T47D (cell line): ENCODE measurements around the gene SEC14L1.
"Not testable (repeated sequence)": the region's sequence is repeated elsewhere in the genome, so short reads cannot be mapped to it uniquely, and the experiment has no call there.

Source experiments
- DNase-seq, 2 experiments: peaks; one replicate each; pipeline versions ENCODE4 v3.0.0 to v3.0.0-alpha.2; 2011 to 2012; ENCODE audit warnings: low read depth in 1 of 2, low spot score in 1 of 2
- JUND ChIP-seq: IDR thresholded peaks from 2 replicates; pipeline ENCODE4 v1.6.1; 2012; ENCODE audit warnings: low read depth
- in situ Hi-C: cut with HindIII; loops from 2 replicates; pipeline ENCODE4 v1.10.0; 2016; ENCODE audit warnings: low sequenced_read_pairs, low pct_unique_long_range_greater_than_20kb

SEC14L1 gene

DNA sequence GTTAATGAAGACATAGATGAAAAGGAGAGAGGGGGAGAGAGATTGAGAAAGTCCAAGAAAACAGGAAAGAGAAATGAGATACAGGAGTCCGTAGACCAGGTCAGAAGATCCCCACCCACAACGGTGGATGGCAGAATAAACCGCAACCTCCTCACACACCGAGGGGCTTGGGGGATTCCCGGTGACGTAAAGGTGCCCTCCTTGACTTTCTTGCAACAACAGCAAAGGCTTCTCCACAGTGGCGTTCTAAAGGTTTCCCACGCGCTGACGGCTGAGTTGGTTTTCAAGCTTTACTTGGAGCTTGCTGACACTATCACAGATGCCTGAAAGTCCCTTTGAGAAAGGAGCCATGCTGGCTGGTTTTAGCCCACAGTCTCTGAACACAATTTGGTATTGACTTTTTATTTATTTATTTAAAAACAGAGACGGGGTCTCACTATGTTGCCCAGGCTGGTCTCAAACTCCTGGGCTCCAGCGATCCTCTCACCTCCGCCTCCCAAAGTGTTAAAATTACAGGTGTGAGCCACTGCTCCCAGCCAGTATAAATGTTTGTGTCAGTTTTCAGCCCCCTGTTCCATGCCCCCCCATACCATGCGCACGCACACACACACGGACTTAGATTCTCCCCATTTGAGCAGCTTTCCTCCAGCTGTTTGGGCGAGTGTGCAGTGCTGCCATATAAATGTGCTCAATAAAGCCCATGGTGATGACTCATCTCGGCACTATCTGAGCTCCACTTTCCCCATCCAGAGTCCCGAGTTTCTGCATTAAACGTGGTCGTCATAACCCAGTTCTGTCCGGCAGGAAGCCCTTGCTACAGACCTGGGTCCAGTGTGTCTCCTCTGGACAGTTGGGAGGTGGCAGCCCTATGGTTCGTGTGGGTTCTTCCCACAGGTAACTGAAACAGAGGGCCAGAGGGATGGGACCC lies 33.0 kb upstream of the SEC14L1 start:
- TF ChIP-seq JUND: no peak
- in situ Hi-C loops: no loop called here
- DNase-seq: no peak

DNA sequence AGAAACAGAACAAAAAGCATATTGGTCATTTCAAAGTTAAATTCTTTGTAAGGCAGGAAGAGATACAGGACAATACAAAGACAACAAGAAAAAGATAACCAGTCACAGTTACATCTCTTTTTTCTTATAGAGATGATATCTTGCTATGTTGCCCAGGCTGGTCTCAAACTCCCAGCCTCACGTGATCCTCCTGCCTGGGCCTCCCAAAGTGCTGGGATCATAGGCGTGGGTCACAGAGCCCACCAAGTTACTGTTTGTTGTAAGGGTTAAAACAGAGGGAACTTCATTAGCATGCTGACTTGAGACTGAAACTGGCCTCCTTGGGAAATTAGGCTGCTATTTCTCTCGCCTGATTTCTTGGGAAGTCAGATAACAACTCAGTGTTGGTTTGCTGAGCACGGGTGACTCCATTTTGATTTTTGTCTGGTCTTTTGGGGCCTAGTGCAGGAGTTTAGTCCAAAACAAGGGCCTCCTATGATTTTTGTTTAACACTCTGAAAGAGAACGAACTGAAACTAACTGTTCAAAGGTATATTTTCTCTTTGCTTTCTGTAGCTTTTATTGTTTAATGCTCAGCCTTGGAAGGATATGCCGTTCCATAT lies 31.5 kb upstream of the SEC14L1 start:
- no peak for DNase-seq
- in situ Hi-C loops: no loop called here
- no peak for TF ChIP-seq JUND

DNA sequence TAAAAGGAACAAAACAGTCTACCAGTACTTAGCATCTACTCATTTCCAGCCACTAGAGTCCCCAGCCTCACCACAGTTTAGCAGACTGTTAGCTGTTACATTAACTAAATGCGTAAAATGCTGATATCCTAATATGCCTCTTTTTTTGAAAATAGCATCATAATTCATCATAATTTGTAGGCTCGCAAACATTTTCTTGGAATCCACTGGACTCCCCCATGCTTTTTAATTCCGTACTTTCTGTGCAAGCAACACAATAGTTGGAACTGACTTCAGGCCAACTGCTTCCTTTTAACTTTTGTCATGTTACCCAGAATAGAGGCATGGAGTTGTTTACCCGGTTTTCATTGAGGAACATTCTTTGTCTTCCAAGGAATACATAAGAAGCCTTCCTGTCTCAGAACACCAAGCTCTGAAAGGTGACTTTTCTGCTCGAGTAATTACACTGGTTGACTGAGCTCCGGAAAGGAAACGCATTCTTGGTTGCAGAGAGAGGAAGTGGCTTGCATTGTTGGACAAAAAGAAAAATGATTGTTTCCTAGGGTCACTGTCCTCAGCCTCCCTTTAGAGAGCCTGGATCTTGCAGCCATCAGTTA lies 30.9 kb upstream of the SEC14L1 start:
- TF ChIP-seq JUND: no peak
- peak in 1 of 2 experiments; percentile 51 for DNase-seq
- in situ Hi-C loops: no loop called here

DNA sequence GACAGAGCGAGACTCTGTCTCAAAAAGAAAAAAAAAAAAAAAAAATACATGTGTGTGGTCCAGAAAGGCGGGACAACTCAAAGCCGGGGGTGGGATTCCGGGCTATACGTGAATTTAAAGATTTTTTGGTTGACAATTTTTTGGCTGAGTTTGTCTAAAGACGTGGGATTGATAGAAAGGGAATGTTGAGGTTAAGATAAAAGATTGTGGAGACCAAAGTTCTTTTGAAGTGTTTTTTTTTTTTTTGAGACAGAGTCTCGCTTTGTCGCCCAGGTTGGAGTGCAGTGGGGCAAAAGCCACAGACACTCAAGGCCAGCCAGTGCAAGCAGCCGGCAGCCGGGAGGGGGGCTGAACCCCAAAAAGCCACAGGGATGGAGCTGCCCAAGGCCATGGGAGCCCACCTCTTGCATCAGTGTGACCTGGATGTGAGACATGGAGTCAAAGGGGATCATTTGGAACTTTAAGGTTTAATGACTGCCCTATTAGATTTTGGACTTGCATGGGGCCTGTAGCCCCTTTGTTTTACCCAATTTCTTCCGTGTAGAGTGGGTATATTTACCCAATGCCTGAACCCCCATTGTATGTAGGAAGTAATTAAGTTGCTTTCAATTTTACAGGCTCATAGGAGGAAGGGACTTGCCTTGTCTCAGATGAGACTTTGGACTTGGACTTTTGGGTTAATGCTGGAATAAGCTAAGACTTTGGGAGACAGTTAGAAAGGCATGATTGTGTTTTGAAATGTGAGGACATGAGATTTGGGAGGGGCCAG lies 29.4 kb upstream of the SEC14L1 start:
- DNase-seq, in situ Hi-C loops: not testable (repeated sequence)

DNA sequence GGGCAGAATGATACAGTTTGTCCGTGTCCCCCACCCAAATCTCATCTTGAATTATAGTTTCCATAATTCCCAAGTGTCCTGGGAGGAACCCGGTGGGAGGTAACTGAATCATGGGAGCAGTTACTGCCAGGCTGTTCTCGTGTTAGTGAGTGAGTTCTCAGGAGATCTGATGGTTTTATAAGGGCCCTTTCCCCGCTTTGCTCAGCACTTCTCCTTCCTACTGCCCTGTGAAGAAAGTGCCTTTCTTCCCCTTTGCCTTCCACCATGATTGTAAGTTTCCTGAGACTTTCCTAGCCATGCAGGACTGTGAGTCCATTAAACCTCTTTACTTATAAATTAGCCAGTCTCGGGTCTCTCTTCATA lies 28.9 kb upstream of the SEC14L1 start:
- no peak for TF ChIP-seq JUND
- in situ Hi-C loops: no loop called here
- DNase-seq: no peak

DNA sequence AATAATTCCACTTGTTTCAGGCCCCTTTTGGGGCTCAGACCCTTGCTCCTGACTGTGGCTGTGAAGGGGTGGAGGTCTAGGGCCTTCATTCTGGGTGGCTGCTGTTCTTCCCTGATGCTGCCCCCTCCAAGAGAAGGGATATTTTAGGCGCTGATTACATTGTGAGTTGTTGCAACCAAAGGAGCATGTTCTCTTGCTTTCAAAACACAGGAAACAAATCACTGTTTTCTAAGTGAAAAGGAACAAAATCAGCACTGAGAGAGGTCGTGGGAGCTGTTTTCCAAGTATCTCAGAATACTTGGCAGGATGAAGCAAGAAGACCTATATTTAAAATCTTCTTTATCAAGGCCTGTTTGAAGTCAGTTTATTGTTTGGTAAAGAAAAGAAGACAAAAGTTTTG lies 25.3 kb upstream of the SEC14L1 start:
- in situ Hi-C loops: no loop called here
- no peak for TF ChIP-seq JUND
- no peak for DNase-seq

DNA sequence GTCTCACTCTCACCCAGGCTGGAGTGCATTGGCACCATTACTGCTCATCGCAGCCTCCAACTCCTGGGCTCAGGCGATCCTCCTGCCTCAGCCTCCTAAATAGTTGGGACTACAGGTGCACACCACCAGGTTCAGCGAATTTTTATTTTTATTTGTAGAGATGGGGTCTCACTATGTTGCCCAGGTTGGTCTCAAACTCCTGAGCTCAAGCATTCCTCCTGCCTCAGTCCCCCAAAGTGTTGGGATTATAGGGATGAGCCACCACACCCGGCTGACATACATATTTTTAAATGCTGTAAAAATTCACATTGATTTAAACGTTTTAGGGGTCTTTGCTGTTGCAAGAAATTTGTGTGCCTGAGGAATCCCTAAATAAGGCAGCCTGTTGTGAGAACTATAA lies 24.8 kb upstream of the SEC14L1 start:
- no peak for DNase-seq
- TF ChIP-seq JUND: no peak
- in situ Hi-C loops: no loop called here

DNA sequence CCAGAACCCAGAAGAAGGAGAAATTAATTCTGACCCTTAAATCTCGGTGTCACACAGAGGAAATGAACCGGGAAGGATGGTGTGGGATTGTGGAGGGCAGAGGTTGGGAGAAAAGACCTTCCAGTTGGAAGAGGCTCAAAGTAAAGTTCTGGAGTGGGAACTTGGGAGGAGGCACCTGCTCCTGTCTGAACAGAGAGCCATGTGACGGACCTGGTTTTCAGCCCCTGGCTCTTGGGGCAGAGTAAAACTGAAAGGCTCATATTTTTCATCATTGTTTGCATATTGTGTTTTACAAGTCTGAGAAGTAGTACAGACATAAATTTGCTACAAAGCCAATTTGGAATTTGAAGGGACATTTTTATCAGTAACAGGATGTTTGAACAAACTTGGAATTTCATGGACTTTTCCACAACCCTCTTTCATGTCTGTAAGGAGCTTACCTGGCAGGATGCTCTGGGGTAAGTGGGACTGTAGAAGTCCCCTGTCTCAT lies 24.4 kb upstream of the SEC14L1 start:
- no peak for TF ChIP-seq JUND
- DNase-seq: no peak
- in situ Hi-C loops: no loop called here

DNA sequence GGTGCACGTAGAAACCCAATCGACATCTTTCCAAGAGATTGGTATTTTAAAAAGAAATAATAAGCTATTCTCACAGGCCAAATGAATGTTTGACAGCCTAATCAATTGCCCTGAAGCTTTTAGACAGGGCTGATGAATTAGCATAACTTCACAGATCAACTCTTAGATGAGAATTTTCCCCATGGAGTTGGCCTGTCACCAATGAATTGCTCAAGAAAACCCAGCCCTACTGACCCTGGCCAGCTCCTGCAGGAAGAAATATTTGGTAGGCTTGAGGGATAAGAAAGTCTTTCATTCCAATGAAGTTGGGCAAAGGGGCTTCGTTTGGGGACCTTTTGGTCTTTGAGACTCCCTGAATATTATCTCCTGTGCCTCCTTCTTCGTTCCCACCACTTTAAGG lies 23.4 kb upstream of the SEC14L1 start:
- no peak for DNase-seq
- no peak for TF ChIP-seq JUND
- in situ Hi-C loops: no loop called here

DNA sequence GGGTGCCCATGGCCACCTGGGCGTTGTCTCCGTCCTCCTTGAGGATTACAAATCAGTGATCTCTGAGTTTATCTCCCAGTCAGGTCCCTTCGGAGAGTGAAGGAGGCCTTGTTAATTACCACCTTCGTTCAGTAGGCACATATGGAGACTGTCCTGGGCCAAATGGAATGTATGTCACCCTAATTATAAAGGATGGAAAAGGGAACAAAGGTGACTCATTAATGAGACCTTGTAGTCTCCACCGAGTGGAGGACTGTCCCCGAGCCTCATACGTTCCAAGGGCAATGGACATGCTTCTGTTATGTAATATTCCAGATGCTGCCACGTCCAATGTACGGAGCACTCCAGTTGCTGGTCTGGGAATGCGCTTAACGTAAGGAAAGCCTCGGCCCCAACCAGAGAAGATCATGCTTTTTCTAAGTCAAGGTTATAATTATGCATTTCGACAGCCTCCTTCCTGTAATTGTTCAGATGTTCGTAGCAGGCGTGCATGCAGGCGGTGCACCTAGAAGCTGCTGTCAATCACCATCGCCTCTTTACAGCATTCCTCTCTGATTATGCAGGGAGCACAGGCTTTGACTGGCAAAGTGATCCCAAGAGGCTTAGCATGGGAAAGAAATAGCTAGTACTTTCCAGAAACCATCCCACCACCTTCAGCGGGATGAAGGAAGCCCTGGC lies 22.4 kb upstream of the SEC14L1 start:
- no peak for DNase-seq
- in situ Hi-C loops: no loop called here
- no peak for TF ChIP-seq JUND

DNA sequence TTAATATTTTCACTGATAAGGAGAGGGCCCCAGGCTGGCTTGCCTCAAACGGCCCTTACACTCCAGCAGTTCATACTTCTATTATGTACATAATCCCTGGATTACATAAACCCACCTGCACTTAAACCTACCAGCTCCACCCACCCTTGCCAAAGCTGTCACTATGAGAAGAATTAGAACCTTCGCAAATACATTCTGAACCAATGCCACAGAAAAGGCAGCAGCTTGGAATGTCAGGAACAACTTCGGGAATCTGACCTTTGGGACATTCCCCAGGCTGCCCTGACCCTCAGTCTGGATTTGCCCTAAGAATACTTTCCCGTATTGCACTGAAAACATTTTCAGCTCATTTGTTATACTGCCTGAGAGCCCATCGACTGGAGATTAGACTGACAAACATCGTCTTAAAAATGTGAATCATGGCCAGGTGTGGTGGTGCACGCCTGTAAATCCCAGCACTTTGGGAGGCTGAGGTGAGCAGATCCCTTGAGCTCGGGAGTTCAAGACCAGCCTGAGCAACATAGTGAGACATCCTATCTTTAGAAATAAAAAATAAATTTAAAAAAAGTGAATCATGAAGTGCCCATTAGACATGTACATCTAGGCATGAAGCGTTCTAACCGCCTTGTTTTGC lies 21.0 kb upstream of the SEC14L1 start:
- no peak for DNase-seq
- TF ChIP-seq JUND: no peak
- in situ Hi-C loops: no loop called here

DNA sequence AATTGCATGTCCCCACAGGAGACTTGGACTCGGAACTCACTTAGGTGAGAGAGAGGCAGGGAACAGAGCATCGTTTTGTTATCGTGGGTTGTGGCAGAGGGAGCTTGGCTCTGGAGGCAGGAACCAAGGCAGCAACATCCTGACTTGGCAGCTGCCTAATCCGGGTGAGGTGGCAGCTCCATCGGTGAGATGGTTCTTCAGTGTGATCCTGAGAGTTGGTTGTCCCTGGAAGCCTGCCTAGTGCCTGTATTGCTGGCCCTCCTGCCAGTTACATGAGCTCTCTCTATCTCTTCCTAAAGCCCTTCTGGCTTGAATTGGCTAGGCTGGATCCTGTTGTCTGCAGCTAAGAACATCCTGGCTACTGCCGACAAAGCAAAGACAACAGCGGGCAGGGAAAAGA lies 19.9 kb upstream of the SEC14L1 start:
- TF ChIP-seq JUND: no peak
- in situ Hi-C loops: no loop called here
- no peak for DNase-seq
